DOHH2 (cell line): Measurements from ENCODE around the gene RAD51B.

ENCODE experiments used
- CTCF ChIP-seq: fragments of 200-600 bp; sonication (generic); IDR thresholded peaks from one replicate; pipeline ENCODE4 v1.5.1; 2014; ENCODE audit warnings: antibody characterized with exemption, mild to moderate bottlenecking, low read depth, low read length; ENCODE audit not compliant: poor library complexity, severe bottlenecking
- EZH2phosphoT487 ChIP-seq: fragments of 200-600 bp; sonication (generic); IDR thresholded peaks from 2 replicates; pipeline ENCODE4 v1.6.1; 2017; ENCODE audit warnings: borderline replicate concordance, mild to moderate bottlenecking, antibody characterized with exemption, low read length, moderate library complexity, mixed read lengths

GRCh38 chr14:67933266-67933665 lies 113.7 kb downstream of the RAD51B start:
- no peak for TF ChIP-seq CTCF
- TF ChIP-seq EZH2phosphoT487, result no peak
